Measurements from ENCODE around the gene KCNT1.

DNA sequence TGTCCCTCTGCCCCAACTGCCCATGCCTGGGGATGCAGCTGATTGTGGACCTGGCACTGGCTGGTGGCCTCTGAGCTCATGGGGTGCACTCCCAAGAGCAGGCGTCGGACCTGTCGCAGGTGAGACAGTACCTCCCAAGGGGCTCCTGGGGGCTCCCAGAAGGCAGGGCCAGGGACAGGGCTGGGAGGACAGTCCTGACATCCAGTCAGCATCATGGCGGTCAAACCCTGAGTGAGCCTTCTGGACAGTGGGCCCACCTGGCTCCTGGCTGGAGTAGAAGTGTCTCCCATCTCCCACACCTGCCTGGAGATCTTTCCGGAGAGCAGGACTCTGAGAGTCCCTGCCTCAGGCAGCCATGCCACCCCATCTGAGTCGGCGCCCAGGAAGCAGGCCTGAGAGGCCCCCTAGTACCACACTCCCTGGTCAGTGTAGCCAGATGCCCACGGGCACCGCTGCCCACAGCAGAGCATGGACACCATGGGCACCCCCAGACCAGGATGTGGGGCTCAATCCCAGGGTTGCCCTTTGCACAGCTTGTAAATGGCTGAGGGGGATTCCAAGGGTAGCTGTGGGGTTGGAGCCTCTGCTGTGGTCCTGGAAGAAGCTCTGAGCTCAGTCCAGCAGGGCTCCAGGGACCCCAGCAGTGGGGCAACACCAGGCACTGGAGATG lies 32.2 kb upstream of the KCNT1 start:
- TF ChIP-seq, protein P1, sequence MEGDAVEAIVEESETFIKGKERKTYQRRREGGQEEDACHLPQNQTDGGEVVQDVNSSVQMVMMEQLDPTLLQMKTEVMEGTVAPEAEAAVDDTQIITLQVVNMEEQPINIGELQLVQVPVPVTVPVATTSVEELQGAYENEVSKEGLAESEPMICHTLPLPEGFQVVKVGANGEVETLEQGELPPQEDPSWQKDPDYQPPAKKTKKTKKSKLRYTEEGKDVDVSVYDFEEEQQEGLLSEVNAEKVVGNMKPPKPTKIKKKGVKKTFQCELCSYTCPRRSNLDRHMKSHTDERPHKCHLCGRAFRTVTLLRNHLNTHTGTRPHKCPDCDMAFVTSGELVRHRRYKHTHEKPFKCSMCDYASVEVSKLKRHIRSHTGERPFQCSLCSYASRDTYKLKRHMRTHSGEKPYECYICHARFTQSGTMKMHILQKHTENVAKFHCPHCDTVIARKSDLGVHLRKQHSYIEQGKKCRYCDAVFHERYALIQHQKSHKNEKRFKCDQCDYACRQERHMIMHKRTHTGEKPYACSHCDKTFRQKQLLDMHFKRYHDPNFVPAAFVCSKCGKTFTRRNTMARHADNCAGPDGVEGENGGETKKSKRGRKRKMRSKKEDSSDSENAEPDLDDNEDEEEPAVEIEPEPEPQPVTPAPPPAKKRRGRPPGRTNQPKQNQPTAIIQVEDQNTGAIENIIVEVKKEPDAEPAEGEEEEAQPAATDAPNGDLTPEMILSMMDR (optimal IDR thresholded peaks at IDR 0.05 in 1 of 3, IDR thresholded peaks at IDR 0.05 in 1 of 3, conservative IDR thresholded peaks at IDR 0.05 in 1 of 3; ENCODE audit: extremely low read depth in 1 of 3, insufficient read depth in 2 of 3, low read length in 3 of 3), result no peak
- TF ChIP-seq EZH2 (IDR thresholded peaks at IDR 0.05; ENCODE audit: low read length), result no peak

All from keratinocyte (primary cell).